NCI-H1417 (cell line): ENCODE measurements around the gene USF2.

Experiments
- DNase-seq, 3 experiments: peaks; one replicate each; lab custom pipeline; 2025; lab: John Stamatoyannopoulos, UW

USF2 gene

DNA sequence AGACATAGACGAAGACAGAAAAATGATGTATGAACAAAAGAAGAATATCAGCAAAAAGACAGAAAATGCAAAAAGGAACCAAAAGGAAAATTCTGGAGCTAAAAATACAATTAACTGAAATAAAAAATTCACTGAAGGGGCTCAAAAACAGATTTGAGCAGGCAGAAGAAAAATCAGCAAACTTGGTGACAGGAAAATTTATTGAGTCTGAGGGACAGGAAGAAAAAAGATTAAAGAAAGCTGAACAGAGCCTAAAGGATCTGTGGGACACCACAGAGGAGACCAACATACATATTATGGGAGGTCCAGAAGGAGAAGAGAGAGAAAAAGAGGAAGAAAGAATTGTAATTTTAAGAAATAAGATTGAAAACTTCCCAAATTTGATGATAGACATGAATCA, 27.3 kb upstream of the USF2 start:
- DNase-seq: no peak

DNA sequence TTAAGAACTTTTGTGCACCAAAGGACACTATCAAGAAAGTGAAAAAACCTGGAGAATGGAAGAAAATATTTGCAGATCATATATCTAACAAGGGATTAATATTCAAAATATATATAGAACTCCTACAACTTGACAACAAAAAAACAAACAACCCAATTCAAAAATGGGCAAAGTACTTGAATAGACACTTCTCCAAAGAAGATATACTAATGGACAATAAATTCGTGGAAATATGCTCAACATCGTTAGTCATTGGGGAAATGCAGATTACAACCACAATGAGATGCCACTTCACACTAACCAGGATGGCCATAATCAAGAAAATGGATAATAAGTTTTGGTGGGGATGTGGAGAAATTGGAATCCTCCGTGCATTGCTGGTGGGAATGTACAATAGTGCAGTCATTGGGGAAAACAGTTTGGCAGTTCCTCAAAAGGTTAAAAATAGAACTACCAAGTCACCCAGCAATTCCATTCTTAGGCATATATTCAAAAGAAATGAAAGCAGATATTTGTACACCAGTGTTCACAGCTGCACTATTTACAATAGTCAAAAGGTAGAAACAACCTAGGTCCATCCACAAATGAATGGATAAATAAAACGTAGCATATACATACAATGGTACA, 22.2 kb upstream of the USF2 start:
- DNase-seq: no peak

DNA sequence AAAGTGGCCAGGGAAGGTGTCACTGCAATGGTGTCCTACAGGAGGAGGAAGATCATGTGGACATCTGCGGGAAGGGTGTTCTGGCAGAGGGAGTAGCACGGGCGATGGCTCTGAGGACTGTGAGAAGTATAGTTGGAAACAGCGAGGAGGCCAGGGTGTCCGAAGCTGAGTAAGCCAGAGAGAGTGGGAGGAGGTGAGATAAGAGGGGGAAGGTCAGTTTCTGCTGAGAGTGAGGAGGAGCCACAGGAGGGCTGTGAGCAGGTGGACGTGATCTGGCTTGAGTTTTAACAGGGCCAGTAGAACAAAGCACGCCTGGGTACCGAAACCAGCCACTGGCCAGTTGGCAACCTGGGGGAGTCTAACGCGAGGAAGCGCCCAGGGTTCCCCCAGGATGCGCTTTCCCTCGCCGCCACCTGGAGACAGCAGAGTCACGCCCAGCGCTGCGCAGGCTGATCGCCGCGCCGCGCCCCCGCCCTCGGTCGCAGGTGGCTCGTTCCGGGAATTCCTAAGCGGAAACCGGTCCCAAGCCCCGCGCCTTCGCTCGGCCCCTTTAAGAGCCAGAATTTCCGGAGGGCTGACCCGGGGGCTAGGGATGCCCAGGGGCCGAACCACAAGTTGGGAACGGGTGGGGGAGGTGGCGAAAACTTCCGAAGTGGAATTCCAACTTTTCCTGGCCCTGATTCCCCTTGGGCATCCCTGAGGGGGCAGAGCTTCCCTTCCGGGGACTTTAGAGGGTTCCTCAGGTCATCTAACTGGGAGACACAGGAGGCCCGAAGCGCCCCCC, 21.0 kb upstream of the USF2 start:
- DNase-seq: peak; percentile 92 to 96 (median 93)

DNA sequence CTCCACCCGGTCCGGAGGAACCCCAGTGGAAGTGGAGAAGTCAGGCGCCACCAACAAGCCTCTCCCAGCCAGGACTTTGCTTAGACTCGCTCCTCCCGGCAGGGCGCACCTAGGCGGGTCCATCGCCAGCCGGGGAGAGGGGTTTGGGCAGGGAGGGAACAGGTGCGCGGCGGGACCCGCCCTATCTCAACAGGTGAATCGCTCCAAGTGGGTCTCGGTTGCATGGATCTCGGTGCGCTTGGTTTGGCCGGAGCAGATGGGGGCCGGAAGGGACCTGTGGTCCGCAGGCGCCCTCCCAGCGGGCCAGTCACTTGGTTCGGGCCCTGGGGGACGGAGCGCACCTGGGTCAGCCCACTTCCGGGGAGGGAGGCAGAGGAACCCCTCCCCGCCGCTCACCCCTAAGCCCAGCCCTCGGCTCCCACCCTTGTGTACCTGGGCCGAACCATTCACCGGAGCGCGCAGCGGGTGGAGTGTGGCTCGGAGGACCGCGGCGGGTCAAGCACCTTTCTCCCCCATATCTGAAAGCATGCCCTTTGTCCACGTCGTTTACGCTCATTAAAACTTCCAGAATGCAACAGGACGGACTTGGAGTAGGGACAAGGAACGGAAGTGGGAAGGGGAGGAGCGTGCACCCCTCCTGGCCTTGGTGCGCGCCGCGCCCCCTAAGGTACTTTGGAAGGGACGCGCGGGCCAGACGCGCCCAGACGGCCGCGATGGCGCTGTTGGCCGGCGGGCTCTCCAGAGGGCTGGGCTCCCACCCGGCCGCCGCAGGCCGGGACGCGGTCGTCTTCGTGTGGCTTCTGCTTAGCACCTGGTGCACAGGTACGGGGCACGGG, 20.2 kb upstream of the USF2 start, which contains the start of gene LSR:
LSR (plus strand) TSS at position 693 of the 836 bp plus-strand sequence; CDS start at position 714, 21 bp downstream.
- DNase-seq: peak; percentile 94 to 96 (median 96)

DNA sequence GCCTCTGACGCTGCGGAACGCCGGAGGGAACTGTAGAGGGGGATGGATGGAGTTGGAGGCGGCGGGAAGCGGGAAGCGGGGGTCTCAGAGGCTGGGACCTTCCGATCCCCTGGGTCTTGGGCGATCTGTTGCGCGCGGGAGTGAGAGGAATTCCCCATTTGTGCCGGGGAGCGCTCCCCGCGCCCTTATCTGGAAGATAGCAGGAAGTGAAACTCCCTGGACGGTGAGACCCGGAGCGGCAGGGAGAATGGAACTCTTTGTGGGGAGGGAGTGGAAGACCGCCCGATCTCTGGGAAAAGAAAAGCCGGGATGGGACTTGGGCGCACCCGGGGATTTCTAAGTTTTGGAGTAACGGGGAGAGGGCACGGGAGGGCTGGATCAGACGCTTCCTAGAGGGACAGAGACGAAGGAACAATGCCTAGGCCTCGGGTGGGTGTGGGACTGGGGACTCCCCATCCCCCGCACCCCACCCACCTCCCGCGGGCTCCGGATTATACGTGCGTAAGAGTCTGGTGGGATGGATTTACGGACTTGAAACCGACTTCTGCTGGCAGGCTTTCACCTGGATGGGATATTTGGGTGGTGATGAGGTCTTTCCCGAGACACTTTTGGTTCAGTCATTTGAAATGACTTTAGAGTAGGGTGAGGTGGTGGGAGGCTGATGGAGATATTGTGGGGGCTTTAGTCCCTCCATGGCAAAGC, 19.5 kb upstream of the USF2 start:
- DNase-seq: peak in 1 of 3 experiments; percentile 60

DNA sequence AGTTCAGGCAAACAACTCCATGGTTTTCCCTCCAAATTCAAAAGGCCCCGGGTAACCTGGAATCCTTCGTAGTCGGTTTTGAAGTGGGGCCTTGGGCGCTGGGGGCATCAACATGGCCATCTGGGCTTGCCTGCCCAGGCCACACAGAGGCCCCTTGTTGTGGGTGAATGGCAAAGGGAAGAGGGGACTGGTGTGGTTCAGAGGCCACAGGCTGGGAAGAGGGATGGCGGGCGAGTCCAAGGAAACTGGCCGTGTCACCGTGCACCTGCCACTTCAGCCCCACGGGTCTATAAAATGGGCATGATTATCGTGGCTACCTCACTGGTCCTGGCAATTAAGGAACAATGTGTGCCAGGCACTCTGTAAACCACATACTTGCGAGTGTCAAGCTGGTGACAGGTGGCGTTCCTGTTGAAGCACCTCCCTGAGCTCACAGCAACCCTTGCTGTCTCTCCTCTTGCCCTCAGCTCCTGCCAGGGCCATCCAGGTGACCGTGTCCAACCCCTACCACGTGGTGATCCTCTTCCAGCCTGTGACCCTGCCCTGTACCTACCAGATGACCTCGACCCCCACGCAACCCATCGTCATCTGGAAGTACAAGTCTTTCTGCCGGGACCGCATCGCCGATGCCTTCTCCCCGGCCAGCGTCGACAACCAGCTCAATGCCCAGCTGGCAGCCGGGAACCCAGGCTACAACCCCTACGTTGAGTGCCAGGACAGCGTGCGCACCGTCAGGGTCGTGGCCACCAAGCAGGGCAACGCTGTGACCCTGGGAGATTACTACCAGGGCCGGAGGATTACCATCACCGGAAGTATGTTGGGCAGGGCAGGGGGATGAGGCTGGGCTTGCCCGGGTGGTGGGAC, 18.7 kb upstream of the USF2 start:
- DNase-seq: peak in 2 of 3 experiments; percentile 15 to 25

DNA sequence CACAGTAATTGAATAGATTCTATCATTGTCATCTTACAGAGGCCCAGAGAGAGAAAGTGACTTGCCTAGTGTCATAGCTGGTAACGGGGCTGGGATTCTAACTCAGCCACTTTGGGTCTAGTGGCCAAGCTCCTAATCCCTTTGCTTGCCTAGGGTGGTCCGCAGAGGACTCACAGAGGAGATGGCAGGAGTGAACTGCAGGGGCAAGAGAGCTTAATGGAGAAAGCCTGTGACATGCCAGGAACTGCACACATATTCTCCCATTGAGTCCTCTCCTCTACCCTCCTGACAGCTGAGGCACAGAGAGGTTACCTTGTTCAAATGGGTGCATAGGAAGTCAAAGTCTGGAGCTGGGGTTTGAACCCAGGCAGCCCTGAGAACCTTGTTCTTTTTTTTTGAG, 17.3 kb upstream of the USF2 start:
- no peak for DNase-seq

DNA sequence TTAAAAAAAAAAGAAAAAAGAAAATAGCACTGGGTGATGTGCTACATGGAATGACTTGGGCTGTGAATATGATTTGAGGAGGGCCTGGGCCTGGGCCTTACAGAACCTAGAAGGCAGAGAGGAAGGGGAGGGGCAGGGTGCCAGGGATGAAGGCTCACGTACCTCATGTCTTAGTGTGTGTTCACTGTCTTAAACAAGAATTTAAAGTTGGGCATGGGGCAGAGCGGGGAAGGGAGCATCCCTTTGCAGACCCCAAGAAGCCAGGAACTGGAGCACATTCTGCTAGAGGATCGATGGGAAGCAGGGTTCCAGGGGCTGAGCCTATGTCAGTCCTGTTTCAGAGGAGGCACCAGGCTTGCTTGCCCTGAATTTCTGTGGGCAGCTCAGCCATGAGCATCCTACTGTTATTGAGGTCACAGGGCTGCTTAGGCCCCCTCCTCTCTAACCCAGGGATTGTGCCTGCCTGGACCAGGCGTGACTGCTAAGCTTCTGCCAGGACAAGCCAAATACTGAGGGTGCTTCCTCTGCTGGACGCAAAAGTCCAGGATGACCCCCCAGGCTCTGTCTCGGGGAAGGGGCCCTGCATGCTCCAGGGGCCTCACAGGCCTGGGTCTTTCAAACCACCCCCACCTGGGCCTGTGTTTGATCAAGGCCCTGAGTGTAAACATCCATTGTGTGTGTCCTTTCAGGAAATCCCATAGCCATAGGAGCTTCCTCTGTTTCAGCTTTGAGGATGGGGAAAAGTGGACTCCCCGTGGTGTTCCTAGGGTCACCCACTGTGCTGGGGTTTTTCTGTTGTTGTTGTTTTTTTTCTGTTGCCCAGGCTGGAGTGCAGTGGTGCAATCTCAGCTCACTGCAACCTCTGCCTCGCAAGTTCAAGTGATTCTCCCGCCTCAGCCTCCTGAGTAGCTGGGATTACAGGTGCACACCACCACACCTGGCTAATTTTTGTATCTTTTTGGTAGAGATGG, 15.2 kb upstream of the USF2 start:
- DNase-seq: peak in 2 of 3 experiments; percentile 8 to 69

DNA sequence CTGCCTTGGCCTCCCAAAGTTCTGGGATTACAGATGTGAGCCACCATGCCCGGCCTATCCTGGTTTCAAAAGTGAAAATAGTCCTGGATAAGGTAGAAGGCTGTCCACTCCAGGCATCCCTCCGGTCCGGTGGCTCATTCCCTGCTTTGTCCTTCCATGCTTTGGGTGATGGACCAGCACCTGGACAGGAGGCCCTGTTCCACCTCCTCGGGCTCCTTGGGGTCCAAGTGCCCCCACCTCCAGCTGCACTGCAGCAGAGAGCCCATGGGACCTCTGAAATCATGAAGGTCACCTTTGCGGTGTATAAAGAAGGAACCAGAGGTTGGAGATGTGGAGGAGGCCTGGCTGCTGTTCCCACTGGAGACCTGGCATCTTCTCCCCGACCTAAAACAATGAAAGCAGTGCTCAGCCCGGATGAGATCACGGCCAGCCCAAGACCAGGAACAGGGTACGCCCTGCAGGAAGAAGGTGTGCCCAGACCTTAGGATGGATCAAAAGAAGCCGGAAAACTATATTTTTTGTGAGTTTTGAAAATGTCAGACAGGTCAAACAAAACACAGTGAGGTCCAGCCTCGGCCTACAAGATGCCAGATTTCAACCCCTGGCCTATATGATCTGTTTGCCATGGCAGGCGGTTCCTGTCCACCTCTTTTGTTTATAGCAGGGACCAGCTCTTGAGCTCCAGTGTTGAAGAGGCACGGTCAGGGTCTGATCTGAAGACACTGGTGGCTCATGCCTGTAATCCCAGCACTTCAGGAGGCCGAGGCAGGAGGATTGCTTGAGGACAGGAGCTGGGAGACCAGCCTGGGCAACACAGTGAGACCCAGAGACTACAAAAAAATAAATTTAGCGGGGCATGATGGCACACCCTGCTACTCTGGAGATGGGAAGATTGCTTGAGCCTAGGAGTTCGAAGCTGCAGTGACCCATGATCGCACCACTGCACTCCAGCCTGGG, 14.1 kb upstream of the USF2 start:
- DNase-seq: no peak

DNA sequence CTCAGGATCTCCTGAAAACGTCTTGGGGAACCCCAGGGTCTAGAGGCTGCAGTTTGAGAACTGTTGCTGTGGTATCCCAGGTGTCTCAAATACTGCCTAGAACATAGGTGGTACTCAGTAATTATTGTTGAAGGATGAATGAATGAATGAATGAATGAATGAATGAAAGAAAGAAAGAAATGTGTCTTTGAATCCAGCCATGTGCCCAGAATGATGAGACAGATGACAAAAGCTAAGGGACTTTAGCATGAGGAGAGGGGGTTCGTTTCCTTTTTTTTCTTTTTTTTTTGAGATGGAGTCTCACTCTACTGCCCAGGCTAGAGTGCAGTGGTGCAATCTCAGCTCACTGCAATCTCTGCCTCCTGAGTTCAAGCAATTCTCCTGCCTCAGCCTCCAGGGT, 12.2 kb upstream of the USF2 start:
- no peak for DNase-seq

DNA sequence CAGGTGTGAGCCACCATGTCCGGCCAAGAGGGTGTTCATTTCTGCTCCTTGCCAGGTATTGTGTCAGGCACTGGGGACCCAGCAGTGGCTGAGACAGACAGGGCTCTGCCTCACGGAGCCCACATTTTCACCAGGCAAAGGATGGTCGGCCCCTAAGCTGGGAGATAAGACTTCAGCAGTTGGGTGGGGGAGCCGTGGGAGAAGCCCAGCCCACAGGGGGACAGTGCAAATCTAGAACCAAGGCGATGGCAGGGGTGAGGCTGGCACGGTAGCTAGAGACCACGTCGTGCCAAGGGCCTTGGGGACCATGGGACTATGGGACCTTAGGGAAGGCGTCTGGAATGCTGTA, 11.7 kb upstream of the USF2 start:
- no peak for DNase-seq

DNA sequence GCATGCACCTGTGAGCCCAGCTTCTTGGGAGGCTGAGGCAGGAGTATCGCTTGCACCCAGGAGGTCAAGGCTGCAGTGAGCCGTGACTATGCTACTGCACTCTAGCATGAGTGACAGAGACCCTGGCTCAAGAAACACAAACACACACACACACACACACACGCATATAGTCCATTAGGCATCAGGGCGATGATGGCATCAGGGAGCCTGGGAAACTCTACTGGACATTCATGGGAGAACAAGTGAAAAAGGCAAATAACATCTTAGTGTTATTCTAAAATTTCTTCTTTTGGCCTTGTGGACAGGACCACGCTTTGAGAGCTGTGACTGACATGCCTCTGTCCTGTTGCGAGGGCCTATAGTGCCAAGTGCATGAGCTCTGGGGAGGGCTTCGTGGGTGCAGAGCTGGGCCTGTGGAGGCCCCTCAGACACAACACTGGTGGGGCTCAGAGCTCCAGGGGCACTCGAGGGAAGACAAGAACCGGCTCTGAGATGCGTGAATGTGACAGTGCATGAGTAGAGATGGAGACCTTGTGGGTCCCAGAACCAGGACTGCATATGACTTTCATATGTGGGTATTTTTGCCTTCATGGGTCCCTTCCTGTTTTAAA, 8.0 kb upstream of the USF2 start:
- DNase-seq: no peak

DNA sequence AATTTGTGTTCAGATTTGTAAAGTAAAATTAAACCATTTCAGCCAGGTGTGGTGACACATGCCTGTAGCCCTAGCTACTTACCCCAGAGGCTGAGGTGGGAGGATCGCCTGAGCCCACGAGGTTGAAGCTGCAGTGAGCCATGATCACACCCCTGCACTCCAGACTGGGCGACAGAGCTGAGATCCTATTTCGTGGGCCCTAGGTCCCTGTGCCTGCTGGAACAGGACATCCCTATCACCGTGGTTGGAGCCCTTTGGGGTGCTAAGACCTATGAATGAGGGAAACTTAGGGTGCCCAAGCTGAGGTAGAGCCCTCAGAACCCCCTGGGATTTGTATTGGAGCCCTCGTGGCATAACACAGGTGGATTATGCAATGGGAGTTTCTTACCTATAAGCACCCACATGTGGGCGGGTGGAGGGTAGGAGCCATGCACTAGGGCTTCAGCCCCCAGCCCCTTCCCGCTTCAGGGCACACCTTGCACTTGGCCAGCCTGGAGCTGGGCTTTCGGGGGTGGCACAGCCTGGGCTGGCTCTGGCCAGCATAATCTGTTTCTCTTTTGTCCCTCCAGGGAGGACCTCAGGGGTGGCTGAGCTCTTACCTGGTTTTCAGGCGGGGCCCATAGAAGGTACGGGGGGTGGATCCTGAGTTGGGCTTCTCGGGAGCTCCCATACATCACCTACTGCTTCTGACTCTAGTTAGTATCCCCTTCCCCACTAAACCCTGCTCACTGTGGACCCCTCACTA, 7.2 kb upstream of the USF2 start:
- DNase-seq: no peak

DNA sequence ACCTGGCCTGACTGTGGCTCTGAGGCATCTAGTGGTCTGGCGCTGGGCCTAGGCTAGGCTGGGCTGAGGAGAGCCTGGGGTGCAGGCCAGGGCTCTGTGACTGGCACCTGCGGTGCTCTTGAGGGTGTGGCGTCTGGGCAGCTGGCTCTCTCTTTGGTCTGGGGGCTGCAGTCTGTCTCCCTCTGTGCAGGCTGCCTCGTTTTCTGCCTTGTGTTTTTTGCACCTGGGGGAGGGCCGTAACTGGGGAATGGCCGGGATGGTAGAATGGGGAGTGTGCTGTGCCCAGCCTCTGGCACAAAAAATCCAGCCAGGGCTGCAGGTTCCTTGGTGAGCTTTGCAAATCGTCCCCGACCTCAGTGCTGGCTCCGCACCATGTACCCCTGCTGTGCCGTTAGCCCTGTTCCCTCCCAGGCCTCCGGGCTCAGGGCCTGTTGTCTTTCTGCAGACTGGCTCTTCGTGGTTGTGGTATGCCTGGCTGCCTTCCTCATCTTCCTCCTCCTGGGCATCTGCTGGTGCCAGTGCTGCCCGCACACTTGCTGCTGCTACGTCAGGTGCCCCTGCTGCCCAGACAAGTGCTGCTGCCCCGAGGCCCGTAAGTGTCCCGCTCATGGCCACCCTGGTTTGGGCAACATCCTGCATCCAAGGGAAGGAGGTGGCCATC, 6.5 kb upstream of the USF2 start:
- peak in 1 of 3 experiments; percentile 22 for DNase-seq

DNA sequence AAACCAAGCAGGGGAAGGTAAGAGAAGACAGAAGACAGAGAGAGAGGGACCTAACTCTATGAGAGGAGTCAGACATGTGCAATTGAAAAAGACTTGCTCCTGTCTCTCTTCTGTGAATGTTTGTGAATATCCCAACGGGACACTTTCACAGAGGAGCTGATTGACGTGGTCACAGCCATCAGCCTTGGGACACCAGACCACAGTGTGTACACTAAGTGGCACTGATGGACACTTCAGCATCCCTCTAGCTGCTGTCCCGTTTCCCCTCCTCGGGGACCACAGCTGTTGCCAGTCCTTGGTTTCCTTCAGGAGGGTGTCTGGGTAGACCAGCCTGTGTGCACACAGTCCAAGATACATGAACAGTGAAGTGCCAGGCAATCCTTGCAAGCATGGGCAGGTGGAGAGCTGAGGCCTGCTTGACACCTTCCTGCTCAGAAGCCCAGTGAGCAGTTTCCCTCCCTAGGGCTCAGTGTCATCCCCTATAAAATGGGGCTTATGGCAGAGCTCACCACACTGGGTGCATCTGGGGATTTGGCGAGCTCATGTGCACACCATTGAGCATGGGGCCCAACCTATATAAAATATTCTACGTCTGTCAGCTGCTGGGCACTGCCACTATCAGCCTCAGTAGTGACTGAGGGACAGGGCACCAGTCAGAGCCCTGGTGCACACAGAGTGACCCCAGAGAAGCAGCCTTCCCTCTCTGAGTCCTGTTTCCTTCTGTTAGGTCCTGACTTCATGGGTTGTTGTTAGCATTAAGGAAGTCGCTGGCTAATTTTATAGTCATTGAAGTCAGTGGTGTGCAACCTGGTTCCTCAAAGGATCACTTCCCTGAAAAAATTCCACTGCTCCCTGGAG, 4.3 kb upstream of the USF2 start:
- no peak for DNase-seq
